ENCODE data around the gene P2RX2. TPM values are rescaled to one million over a fixed set of nuclear protein-coding genes. Genes with fewer than 3 reads are reported as not detected.

Gene P2RX2
- total and polyA plus RNA-seq, 4 donors = not detected

DNA sequence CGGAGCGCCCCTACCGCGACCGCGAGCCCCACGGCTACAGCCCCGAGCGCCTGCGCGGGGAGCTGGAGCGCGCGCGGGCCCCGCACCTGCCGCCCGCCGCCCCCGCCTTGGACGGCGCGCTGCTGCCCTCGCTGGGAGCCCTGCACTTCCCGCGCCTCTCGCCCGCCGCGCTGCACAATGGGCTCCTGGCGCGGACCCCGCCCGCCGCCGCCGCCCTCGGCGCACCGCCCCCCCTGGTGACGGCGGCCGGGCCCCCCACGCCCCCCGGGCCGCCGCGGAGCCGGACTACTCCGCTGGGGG lies 35.2 kb upstream of the P2RX2 start:
- no peaks in the 10 kb centered on the region for H3K9me3 ChIP-seq (ENCODE audit: control insufficient read depth in 4 of 4, low read length in 3 of 4)
- H3K9ac ChIP-seq (ENCODE audit: low read depth in 1 of 2, low read length in 2 of 2) = no peak overlapping the region
- 88% methylated on average over 50 of the region's 50 CpGs for WGBS
- no peak overlapping the region for H3K4me3 ChIP-seq (ENCODE audit: low read depth in 1 of 3, low read length in 3 of 3)
- DNase-seq (ENCODE audit: low spot score) = no peak
- H3K27me3 ChIP-seq (ENCODE audit: control insufficient read depth in 4 of 4, insufficient read depth in 4 of 4, low read length in 3 of 4) = no peaks in the 10 kb centered on the region
- peaks cover 0 to 23% (median 4%) of the 10 kb centered on the region in 4 donors for H3K36me3 ChIP-seq (ENCODE audit: control insufficient read depth in 4 of 4, insufficient read depth in 3 of 4, low read depth in 1 of 4, low read length in 3 of 4)
- TF ChIP-seq JUND (IDR thresholded peaks at IDR 0.05) (no peak), FOXA2 (IDR thresholded peaks at IDR 0.05) (no peak), NR2F2 (IDR thresholded peaks at IDR 0.05) (no peak), TAF1 (conservative IDR thresholded peaks at IDR 0.05) (no peak), FOXA1 (IDR thresholded peaks at IDR 0.05) (no peak), RAD21 (IDR thresholded peaks at IDR 0.05) (no peak), EGR1 (IDR thresholded peaks at IDR 0.05; ENCODE audit: low read depth in 2 of 2) (no peak), GABPA (IDR thresholded peaks at IDR 0.05 in 1 of 2, conservative IDR thresholded peaks at IDR 0.05 in 1 of 2) (no peak), SP1 (IDR thresholded peaks at IDR 0.05) (no peak), HNF4A (conservative IDR thresholded peaks at IDR 0.05) (no peak)
- TF ChIP-seq, protein P1, sequence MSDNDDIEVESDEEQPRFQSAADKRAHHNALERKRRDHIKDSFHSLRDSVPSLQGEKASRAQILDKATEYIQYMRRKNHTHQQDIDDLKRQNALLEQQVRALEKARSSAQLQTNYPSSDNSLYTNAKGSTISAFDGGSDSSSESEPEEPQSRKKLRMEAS (IDR thresholded peaks at IDR 0.05) = no peak
- TF ChIP-seq, protein P2, sequence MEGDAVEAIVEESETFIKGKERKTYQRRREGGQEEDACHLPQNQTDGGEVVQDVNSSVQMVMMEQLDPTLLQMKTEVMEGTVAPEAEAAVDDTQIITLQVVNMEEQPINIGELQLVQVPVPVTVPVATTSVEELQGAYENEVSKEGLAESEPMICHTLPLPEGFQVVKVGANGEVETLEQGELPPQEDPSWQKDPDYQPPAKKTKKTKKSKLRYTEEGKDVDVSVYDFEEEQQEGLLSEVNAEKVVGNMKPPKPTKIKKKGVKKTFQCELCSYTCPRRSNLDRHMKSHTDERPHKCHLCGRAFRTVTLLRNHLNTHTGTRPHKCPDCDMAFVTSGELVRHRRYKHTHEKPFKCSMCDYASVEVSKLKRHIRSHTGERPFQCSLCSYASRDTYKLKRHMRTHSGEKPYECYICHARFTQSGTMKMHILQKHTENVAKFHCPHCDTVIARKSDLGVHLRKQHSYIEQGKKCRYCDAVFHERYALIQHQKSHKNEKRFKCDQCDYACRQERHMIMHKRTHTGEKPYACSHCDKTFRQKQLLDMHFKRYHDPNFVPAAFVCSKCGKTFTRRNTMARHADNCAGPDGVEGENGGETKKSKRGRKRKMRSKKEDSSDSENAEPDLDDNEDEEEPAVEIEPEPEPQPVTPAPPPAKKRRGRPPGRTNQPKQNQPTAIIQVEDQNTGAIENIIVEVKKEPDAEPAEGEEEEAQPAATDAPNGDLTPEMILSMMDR (IDR thresholded peaks at IDR 0.05; ENCODE audit: low read depth, low read length, missing input control) = no peak
- TF ChIP-seq, protein P3, sequence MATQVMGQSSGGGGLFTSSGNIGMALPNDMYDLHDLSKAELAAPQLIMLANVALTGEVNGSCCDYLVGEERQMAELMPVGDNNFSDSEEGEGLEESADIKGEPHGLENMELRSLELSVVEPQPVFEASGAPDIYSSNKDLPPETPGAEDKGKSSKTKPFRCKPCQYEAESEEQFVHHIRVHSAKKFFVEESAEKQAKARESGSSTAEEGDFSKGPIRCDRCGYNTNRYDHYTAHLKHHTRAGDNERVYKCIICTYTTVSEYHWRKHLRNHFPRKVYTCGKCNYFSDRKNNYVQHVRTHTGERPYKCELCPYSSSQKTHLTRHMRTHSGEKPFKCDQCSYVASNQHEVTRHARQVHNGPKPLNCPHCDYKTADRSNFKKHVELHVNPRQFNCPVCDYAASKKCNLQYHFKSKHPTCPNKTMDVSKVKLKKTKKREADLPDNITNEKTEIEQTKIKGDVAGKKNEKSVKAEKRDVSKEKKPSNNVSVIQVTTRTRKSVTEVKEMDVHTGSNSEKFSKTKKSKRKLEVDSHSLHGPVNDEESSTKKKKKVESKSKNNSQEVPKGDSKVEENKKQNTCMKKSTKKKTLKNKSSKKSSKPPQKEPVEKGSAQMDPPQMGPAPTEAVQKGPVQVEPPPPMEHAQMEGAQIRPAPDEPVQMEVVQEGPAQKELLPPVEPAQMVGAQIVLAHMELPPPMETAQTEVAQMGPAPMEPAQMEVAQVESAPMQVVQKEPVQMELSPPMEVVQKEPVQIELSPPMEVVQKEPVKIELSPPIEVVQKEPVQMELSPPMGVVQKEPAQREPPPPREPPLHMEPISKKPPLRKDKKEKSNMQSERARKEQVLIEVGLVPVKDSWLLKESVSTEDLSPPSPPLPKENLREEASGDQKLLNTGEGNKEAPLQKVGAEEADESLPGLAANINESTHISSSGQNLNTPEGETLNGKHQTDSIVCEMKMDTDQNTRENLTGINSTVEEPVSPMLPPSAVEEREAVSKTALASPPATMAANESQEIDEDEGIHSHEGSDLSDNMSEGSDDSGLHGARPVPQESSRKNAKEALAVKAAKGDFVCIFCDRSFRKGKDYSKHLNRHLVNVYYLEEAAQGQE (IDR thresholded peaks at IDR 0.05) = no peak
- TF ChIP-seq, protein P4, sequence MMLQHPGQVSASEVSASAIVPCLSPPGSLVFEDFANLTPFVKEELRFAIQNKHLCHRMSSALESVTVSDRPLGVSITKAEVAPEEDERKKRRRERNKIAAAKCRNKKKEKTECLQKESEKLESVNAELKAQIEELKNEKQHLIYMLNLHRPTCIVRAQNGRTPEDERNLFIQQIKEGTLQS (IDR thresholded peaks at IDR 0.05) = no peak
- TF ChIP-seq, protein P5, sequence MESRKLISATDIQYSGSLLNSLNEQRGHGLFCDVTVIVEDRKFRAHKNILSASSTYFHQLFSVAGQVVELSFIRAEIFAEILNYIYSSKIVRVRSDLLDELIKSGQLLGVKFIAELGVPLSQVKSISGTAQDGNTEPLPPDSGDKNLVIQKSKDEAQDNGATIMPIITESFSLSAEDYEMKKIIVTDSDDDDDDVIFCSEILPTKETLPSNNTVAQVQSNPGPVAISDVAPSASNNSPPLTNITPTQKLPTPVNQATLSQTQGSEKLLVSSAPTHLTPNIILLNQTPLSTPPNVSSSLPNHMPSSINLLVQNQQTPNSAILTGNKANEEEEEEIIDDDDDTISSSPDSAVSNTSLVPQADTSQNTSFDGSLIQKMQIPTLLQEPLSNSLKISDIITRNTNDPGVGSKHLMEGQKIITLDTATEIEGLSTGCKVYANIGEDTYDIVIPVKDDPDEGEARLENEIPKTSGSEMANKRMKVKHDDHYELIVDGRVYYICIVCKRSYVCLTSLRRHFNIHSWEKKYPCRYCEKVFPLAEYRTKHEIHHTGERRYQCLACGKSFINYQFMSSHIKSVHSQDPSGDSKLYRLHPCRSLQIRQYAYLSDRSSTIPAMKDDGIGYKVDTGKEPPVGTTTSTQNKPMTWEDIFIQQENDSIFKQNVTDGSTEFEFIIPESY (IDR thresholded peaks at IDR 0.05) = no peak
- no peak overlapping the region for H3K27ac ChIP-seq (ENCODE audit: low read depth in 1 of 2, low read length in 2 of 2)
- H3K4me1 ChIP-seq (ENCODE audit: control insufficient read depth in 4 of 4, insufficient read depth in 4 of 4, low read length in 3 of 4) = peaks cover 0 to 3% (median 0%) of the 10 kb centered on the region in 4 donors

DNA sequence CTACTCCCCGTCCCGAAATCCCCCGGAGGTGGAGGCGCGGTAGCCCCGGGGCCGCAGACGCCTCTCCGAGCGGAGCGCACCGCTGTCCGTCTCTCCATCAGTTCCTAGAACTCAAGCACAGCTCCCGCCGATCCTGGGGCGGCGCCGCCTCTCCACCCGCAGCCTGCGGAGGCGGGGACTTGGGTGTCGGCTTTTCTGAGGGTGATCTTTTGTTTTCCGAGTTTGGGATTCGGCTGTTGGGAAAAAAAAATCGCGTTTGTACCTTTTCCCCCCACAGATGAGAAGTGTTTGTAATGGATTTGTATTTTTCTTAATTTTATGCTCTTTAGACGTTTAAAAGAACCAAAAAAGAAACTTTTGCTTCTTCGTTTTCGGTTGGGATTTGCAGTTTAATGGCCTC lies 34.8 kb upstream of the P2RX2 start:
- 90% methylated on average over 29 of the region's 29 CpGs for WGBS
- Histone ChIP-seq H3K27ac (ENCODE audit: low read depth in 1 of 2, low read length in 2 of 2) (no peak overlapping the region), H3K27me3 (ENCODE audit: control insufficient read depth in 4 of 4, insufficient read depth in 4 of 4, low read length in 3 of 4) (no peaks in the 10 kb centered on the region), H3K9ac (ENCODE audit: low read depth in 1 of 2, low read length in 2 of 2) (no peak overlapping the region), H3K4me3 (ENCODE audit: low read depth in 1 of 3, low read length in 3 of 3) (no peak overlapping the region), H3K4me1 (ENCODE audit: control insufficient read depth in 4 of 4, insufficient read depth in 4 of 4, low read length in 3 of 4) (peaks cover 0 to 3% (median 0%) of the 10 kb centered on the region in 4 donors), H3K9me3 (ENCODE audit: control insufficient read depth in 4 of 4, low read length in 3 of 4) (no peaks in the 10 kb centered on the region), H3K36me3 (ENCODE audit: control insufficient read depth in 4 of 4, insufficient read depth in 3 of 4, low read depth in 1 of 4, low read length in 3 of 4) (peaks cover 0 to 20% (median 4%) of the 10 kb centered on the region in 4 donors)
- TF ChIP-seq, protein P5 (IDR thresholded peaks at IDR 0.05) = no peak
- TF ChIP-seq FOXA1 (IDR thresholded peaks at IDR 0.05) (no peak), RAD21 (IDR thresholded peaks at IDR 0.05) (no peak), HNF4G (IDR thresholded peaks at IDR 0.05) (no peak), EGR1 (IDR thresholded peaks at IDR 0.05; ENCODE audit: low read depth in 2 of 2) (no peak), HNF4A (conservative IDR thresholded peaks at IDR 0.05) (no peak), YY1 (IDR thresholded peaks at IDR 0.05) (no peak), FOXA2 (IDR thresholded peaks at IDR 0.05) (no peak), RXRA (IDR thresholded peaks at IDR 0.05) (no peak), NR2F2 (IDR thresholded peaks at IDR 0.05) (no peak), TAF1 (conservative IDR thresholded peaks at IDR 0.05) (no peak), SP1 (IDR thresholded peaks at IDR 0.05) (no peak)
- TF ChIP-seq, protein P1 (IDR thresholded peaks at IDR 0.05) = no peak
- TF ChIP-seq, protein P4 (IDR thresholded peaks at IDR 0.05) = no peak
- DNase-seq (ENCODE audit: low spot score) = no peak

All from liver (tissue), 9 donors.